Peyer's patch (tissue), 4 donors: ENCODE measurements around the gene CDH23.

Experiments used
- CTCF ChIP-seq, 6 experiments: fragments of 450-650 bp in 4 of 6; fragments of 200-600 bp in 2 of 6; sonication (generic) in 1 of 6; IDR thresholded peaks; one replicate each; pipeline ENCODE4 v1.5.1; 2017 to 2019; ENCODE audit warnings: antibody characterized with exemption in 6 of 6, mild to moderate bottlenecking in 3 of 6, moderate library complexity in 1 of 6
- POLR2A ChIP-seq, 2 donors: fragments of 450-650 bp; IDR thresholded peaks; one replicate each; pipeline ENCODE4 v1.5.1; 2017; ENCODE audit warnings: antibody characterized with exemption in 2 of 2, mild to moderate bottlenecking in 2 of 2, moderate library complexity in 2 of 2

GRCh38 chr10:71431239-71432100, 34.8 kb downstream of the CDH23 start:
- no peak for TF ChIP-seq CTCF (IDR thresholded peaks at IDR 0.05)
- TF ChIP-seq POLR2A (IDR thresholded peaks at IDR 0.05): no peak
